GM19372 (cell line): ENCODE results near the gene FRAS1.
"Not testable (repeated sequence)": the region's sequence is repeated elsewhere in the genome, so short reads cannot be mapped to it uniquely, and the experiment has no call there.

Source experiments
- ATAC-seq: cut with Tn5 transposase; IDR thresholded peaks from one replicate; pipeline ENCODE4 v1.9.1; 2021; ENCODE audit warnings: mild to moderate bottlenecking, low read depth, moderate library complexity; ENCODE audit not compliant: unreplicated experiment

FRAS1 gene, protein sequence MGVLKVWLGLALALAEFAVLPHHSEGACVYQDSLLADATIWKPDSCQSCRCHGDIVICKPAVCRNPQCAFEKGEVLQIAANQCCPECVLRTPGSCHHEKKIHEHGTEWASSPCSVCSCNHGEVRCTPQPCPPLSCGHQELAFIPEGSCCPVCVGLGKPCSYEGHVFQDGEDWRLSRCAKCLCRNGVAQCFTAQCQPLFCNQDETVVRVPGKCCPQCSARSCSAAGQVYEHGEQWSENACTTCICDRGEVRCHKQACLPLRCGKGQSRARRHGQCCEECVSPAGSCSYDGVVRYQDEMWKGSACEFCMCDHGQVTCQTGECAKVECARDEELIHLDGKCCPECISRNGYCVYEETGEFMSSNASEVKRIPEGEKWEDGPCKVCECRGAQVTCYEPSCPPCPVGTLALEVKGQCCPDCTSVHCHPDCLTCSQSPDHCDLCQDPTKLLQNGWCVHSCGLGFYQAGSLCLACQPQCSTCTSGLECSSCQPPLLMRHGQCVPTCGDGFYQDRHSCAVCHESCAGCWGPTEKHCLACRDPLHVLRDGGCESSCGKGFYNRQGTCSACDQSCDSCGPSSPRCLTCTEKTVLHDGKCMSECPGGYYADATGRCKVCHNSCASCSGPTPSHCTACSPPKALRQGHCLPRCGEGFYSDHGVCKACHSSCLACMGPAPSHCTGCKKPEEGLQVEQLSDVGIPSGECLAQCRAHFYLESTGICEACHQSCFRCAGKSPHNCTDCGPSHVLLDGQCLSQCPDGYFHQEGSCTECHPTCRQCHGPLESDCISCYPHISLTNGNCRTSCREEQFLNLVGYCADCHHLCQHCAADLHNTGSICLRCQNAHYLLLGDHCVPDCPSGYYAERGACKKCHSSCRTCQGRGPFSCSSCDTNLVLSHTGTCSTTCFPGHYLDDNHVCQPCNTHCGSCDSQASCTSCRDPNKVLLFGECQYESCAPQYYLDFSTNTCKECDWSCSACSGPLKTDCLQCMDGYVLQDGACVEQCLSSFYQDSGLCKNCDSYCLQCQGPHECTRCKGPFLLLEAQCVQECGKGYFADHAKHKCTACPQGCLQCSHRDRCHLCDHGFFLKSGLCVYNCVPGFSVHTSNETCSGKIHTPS (N-terminal part only)

DNA sequence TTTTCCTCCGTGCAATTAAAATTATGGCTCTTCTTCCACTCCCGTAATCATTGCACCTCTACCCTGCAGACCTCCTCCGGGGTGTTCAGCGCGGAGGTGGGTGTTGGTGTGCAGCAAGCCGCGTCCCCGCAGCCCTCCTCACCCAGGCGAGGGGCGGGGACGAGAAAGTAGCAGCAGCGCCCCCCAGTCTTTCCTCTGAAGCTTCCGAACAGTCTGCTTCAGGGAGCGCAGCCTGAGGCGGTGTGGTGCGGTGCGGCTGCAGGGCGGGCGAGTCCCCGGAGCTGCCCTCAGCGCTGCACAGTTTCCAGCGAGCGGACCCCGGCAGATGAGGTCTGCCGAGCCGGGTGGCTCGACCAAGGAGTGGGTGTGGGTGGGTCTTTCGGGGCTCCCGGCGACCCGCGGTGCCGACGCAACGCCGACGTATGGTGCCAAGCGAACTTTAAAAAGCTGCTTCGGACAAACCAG, at the start of gene FRAS1:
Gene FRAS1 (plus strand): TSS at position 189 of the 465 bp plus-strand sequence. CDS start 687 bp downstream, outside the sequence.
- ATAC-seq = peak; percentile 29

DNA sequence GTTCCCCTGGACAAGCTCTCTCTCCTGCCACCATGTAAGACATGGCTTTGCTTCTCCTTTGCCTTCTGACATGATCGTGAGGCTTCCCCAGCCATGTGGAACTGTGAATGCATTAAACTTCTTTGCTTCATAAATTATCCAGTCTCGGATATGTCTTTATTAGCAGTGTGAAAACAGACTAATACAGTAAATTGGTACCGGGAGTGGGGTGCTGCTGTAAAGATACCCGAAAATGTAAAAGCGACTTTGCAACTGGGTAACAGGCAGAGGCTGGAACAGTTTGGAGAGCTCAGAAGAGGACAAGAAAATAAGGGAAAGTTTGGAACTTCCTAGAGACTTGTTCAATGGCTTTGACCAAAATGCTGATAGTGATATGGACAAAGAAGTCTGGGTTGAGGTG, 46.1 kb upstream of the FRAS1 start:
- not testable (repeated sequence) for ATAC-seq

DNA sequence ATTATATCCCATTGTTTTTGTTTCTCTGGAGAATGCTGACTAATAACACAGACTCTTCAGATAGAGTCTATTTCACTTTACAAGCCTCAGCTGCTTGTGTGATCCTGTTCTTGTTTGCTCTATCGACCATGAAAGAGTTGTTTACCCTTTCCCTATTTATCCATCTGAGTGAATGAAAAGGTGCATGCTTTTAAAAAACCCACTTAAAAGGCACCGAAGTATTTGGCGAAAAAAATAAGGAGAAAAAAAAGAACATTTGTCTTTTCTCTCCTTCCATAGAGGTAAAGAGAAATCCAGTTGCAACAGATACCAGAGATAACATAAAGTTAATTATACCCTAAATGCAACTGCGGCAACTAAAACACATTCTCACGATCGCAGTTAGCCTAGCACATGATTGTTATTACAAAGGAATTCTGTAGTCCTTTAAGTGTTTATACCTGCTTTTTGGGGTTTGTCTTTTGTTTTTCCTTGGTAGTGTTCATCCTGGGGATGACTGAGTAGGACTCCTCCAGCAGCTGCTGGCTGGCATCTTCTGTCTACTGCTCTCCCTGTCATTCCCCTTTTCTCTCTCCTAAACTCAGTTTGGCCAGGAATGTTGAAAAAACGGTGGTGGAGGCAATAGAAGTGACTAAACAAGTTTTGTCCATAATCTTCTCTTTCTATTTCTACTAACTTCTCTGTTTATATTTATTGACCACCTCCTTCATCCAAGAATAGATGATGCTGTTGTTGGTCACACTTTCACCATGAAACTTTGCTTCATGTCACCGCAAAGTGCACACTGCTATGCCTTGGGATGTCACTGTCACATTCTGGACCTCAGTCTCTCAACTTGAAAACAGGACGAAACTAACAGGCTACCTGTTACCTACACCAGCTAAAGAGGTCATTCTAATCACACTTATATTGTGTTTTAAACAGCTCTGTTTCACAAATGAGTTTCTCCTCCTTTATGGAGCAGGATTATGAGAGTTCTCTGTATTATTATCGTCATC, 41.9 kb upstream of the FRAS1 start:
- ATAC-seq = no peak

DNA sequence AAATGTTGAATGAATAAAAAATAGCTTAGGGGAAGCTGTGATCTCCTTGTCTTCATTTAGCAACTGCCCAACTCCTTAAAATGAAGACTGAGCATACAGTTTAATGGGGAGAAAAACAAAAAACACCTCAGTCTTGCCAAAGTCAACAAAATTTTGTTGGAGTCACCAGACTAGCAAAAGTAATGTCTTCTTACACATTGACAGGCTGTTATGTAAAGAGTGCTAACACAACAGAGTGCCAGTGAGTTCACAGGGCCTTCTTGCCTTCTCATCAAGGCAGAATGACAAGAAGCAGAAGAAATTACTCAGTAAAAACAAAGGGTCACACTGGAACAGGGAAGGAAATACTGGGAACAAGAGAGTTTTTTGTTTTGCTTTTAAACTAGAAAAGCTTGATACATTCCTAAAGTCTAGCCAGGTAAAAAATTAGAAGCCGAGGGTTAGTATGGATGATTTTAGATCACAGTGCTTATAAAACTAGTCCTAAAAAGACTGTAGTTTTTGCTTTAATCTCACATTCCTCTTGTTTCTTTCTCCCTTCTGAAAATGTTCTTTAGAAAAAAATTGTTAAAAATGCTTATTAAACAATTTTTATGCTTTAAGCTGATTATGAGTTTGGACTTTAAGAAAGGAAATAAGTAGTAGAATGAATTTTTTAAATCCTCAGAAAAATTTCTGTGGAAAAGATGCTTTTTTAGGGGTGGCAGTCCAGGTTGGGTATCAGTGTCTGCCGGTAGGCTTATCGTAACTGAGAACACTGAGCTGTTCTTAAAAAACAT, 38.7 kb upstream of the FRAS1 start:
- no peak for ATAC-seq

DNA sequence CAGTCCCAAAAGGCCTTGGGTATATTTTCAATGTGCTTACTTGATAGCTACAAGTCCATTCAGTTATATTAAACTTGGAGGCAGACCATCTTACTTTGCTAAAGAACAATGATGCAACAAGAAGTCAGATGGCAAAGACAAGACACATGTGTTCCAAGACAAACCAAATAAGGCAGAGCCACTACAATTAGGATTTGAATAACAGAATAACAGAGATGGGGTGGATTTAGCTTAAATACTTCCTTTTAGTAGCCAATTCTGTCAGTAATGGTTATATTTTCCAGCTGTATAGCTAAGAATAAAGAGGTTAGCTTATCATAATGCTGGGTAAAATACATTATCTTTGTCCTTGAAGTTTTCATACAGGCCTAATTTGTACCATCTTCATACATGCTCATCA, 37.7 kb upstream of the FRAS1 start:
- no peak for ATAC-seq

DNA sequence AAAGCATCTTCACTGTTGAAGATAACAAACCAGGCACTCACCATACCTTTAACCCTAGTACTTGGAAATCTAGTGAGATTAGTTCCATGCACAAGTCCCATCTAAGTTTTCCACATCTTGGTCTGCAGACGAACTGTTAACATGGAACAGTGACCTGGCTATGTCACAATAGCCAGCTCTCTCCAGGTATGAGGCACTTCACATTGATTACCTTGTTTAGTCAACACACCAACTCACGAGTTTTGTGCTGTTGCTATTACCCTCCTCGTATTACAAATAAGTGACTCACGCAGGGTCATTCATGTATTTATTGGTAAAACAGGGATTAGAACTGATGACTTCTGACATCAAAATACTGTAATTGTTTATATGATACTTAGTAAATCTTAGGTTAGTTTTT, 36.4 kb upstream of the FRAS1 start:
- no peak for ATAC-seq

DNA sequence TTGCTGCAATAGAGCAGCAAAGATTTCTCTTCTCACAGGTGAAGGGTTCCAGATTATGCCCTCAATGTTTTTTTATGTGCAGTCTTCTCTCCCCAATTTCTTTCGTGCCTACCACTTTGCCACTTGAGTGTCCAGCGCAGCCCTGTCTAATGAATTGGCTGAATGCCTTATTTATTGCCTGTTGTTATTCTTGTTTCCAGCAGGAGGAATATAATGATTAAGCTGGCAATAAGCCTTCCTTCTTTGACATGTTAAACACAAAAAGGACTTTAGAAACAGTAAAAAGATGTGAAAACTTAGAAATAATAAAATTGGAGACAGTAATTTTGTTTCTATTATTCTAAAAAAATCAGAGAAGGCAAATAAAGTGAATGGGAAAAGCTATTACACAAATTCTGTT, 34.6 kb upstream of the FRAS1 start:
- no peak for ATAC-seq

DNA sequence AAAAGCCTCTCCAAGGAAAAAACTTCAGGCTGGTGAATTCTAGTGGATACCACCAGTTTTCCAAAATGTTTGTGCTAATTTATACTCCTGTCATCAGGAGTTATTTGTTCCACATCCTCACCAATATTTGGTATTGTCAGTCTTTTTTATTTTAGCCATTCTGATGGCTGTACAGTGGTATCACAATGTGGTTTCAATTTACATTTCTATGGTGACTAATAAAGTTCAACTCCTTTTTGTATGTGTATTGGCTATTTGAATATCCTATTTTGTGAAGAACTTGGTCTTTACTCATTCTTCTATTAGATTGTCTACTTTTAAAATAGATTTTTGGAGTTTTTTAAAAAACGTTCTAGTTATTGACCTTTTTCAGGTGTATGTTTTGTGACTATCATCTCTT, 33.0 kb upstream of the FRAS1 start:
- no peak for ATAC-seq

DNA sequence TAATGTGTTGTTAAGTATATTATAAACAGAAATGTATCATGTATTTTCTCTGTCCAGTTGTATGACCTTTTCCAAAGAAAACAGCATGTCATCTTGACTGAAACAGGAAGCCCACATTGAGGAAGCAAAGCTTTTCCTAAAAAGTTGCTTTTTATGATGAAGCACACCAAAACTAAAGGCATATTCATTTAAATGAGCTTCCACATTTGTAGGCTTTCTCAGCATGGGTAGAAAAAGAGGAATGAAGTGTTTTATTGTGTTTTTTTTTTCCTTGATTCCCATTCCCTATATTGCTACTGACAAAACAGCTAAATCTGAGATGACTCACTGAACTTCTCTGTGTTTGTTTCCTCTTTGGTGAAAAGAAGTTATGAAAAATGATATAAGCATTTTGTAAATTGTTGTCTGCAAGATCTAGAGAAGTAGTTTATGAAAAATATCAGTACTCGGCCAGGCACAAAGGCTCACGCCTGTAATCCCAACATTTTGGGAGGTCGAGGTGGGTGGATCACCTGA, 32.5 kb upstream of the FRAS1 start:
- ATAC-seq = no peak

DNA sequence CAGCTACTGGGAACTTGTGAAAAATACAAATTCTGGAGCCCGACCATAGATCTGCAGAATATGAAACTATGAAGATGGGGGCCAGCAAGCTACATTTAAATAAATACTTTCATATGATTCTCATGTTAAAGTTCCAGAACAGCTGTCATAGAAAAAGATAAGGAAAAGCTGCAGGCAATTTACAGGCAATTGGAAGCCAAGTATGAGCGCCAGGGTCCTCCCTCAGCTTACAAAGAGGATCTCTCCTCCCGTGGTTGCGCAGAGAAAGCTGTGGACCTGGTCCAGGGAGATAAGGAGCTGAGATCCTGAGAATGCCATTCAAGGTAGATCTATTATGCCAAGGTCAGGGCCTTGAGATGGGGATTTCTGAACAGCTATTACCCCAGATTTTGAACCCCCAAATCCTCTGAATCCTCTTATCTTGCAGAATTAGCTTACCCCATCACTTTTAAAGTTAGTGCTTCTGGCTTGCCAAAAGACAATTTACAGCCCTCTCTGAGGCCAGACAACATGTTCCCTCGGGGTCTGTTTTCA, 25.6 kb upstream of the FRAS1 start:
- ATAC-seq = no peak

DNA sequence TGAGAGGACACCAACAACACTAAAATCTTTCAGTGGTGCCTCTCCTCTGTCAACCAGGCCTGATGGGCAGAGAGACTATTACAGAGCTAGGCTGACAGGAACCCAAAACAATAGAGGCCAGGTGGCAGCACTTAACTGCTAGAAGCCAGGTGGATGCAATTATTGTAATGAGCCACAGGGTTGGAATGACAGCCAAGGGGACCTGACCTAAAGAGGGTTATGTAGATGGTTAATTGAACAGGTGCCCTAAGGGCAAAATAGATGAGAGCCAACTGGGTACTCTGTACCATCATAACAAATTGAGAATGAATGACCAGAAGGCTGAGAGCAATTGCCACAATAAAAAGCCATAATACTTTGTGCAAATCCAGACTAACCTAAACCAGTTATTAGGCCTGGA, 24.7 kb upstream of the FRAS1 start:
- no peak for ATAC-seq

DNA sequence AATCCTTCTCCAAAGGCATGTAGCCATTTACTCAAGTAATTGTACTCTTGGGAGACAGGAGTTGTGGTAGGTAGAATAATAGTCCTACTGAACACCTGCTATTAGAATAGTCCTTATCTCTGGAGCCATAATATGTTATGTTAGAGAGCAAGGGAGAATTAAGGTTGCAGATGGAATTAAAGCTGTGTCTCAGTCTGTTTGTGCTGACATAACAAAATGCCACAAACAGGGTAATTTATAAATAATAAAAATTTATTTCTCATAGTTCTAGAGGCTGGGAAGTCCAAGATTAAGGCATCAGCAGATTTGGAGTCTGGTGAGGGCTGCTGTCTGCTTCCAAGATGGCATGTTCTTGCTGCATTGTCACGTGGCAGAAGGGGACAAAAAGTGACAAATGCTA, 24.2 kb upstream of the FRAS1 start:
- no peak for ATAC-seq

DNA sequence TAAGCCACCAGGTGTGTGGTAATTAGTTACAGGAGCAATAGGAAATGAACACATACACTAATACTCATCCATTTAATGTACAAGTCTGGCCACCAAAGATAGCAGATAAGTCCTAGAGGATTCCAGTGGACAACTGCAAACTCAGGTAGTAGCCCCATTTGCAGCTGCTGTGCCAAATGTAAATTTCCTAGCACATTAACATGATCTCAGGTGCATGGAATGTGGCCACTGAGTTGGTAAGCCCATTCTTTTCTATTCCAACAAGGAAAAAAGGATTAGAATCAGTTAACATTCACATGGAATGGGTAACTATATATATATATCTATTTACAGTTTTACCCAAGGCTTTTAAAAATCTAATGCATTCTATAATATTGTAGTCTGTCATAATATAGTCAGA, 23.3 kb upstream of the FRAS1 start:
- ATAC-seq = no peak

DNA sequence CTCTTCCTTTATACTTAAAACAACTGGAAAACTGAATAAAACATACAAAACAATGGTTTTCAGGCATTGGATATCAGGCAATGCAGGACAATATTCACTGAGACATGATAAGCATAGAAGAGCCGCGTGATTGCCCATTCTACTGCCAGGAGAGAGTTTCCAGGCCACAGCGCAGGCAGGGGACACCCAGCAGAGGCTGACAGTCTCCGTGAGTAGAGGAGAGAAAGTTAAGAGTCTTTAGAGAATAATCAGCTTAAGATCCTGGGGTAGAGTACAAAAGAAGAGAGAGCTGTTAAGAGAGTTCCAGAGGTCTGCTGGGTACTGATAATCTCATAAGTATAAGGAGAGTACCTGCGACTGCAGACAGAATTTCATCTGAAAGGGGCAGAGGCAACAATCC, 18.4 kb upstream of the FRAS1 start:
- ATAC-seq = no peak

DNA sequence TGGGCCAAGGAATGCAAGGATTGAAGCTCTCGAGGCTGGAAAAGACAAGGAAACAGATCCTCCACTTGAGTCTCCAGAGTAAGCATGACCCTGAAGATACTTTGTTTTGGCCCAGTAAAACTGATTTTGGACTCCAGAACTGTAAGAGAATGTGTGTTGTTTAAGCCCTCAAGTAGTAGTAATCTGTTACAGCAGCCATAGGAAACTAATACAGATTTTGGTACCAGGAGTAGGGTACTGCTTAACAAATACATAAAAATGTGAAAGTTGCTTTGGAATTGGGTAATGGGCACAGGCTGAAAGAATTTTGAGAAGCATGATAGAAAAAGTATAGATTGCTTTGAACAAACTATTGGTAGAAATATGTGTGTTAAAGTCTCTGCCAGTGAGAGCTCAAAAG, 17.4 kb upstream of the FRAS1 start:
- no peak for ATAC-seq

DNA sequence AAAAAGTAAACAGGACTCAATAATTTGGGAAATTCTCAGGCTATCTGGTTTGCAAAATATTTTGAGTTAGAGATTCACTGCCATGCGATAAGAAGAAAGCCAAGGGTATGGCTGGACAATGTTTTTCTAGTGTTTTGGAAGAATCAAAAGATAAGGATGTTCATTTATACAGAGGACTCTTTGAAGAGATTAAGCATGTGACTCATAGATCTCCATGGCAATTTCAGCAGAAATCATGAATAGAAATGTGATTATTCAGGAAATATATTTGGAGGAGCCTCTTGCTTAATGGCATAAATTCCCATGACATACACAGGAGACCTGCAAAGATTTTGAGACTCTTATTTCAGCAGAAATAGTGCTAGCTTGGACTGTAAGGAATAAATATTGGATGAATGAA, 16.7 kb upstream of the FRAS1 start:
- ATAC-seq = no peak

DNA sequence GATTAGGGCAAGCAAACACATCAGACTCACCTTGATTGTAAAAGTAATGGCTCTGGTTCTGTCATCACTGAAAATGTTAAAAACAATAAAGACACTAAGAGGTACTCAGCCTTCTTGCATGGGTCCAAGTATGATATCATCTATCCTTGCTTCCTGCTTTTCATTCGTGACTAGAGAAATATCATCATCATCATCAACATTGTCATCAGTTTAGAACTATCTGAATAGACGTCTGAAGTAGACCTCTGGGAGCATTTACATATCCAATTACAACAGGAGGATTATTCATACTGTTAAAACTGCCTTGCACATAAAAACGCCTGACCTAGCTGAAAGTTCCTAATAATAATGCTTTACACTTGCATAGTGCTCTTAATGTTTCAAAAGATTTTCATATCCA, 9.8 kb upstream of the FRAS1 start:
- ATAC-seq = no peak

DNA sequence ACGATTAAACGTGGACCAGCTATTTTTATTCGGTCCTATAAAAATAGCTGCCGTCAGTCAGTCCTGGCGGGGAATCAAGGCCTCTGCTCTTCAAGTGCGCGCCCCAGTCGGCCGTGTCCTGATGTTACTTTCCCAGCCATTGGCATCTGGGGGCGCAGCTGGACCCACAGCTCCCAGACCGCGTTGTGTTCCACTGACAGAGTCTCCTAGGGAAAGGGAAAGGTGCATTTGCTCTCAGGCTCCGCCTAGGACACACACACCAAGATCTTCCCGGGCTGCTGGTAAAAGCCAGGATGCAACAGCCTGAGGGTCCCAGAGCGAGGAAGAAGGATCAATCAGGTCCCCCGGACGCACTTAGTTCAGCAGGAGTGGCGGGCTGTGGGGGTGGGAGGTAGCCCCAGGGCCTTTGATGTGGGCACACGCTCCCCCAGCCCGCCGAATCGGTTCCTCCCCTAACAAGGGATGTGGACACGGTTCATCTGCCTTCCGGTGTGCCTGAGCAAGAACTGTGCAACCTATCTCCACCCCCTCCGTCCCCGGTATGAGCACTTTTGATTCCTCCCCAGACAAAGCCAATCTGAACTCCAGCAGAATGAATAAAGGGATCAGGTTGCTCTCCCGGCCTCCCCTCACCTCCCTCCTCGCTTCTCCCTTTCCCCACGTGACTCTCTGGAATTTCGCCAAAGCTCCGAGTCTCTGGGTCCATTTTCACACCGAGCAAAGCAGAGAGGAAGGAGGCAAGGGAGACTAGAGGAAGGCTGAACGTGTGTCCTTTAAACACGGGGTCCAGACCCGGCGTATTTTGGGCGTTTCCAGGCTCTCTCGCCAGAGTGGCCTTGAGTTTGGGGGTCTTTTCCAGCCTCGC, 626 bp upstream of the FRAS1 start:
- peak; percentile 66 for ATAC-seq
